ENCODE data around the gene SYNPO2.

SYNPO2 gene

DNA sequence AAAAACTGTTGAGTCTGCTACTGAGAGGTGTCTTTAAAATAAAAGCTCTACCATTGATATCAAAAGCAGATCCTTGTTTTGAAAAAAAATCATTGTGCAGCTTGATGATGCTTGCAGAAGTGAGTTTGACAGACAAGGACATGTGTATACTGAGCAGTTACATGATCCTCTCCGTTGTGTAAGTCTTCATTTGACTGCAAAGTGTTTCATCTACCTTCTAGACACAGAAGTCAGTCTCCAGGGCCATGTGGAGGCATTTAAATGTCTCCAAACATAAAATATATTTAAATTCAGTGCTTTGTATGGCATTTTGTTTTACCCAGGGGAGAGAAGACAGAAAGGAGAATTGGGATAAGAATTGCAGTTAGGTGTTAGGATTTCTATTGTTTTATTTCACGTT is 139.2 kb downstream of the SYNPO2 start:
- no peak overlapping the region for H3K4me3 ChIP-seq (replicated peaks; ENCODE audit: low read depth, low read length)
- TF ChIP-seq CTCF (IDR thresholded peaks at IDR 0.05; ENCODE audit: low read length, missing control alignments) = no peak
- no peak for DNase-seq (ENCODE audit: low read depth)

GRCh38 chr4:119028296-119028695 is 139.6 kb downstream of the SYNPO2 start:
- no peak for TF ChIP-seq CTCF (IDR thresholded peaks at IDR 0.05; ENCODE audit: low read length, missing control alignments)
- H3K4me3 ChIP-seq (replicated peaks; ENCODE audit: low read depth, low read length) = no peak overlapping the region
- no peak for DNase-seq (ENCODE audit: low read depth)

DNA sequence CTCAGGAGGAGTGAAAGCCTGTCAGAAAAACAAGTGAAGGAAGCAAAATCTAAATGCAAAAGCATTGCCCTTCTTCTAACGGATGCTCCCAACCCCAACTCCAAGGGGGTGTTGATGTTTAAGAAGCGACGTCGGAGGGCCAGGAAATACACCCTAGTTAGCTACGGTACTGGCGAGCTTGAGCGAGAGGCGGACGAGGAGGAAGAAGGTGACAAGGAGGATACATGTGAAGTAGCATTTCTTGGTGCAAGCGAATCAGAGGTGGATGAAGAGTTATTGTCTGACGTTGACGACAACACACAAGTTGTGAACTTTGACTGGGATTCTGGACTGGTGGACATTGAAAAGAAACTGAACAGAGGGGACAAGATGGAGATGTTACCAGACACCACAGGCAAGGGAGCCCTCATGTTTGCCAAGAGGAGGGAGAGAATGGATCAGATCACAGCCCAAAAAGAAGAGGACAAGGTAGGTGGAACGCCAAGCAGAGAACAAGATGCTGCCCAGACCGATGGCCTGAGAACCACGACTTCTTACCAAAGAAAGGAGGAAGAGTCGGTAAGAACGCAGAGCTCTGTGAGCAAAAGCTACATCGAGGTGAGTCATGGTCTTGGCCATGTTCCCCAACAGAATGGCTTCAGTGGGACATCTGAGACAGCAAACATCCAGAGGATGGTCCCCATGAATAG is 141.3 kb downstream of the SYNPO2 start:
- DNase-seq (ENCODE audit: low read depth) = no peak
- H3K4me3 ChIP-seq (replicated peaks; ENCODE audit: low read depth, low read length) = no peak overlapping the region
- no peak for TF ChIP-seq CTCF (IDR thresholded peaks at IDR 0.05; ENCODE audit: low read length, missing control alignments)

DNA sequence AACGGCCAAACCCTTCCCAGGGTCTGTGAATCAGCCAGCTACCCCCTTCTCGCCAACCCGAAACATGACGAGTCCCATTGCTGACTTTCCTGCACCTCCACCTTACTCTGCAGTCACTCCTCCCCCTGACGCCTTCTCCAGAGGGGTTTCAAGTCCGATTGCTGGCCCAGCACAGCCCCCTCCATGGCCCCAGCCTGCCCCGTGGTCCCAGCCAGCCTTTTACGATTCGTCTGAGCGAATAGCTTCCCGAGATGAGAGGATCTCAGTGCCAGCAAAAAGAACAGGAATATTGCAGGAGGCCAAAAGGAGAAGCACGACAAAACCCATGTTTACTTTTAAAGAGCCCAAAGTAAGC is 141.9 kb downstream of the SYNPO2 start:
- no peak for DNase-seq (ENCODE audit: low read depth)
- TF ChIP-seq CTCF (IDR thresholded peaks at IDR 0.05; ENCODE audit: low read length, missing control alignments) = no peak
- no peak overlapping the region for H3K4me3 ChIP-seq (replicated peaks; ENCODE audit: low read depth, low read length)

- no peak overlapping the region for H3K4me3 ChIP-seq (replicated peaks; ENCODE audit: low read depth, low read length)
- TF ChIP-seq CTCF (IDR thresholded peaks at IDR 0.05; ENCODE audit: low read length, missing control alignments) = no peak
- no peak for DNase-seq (ENCODE audit: low read depth)
Measured at GRCh38 chr4:119031218-119031617, 142.6 kb downstream of the SYNPO2 start.

DNA sequence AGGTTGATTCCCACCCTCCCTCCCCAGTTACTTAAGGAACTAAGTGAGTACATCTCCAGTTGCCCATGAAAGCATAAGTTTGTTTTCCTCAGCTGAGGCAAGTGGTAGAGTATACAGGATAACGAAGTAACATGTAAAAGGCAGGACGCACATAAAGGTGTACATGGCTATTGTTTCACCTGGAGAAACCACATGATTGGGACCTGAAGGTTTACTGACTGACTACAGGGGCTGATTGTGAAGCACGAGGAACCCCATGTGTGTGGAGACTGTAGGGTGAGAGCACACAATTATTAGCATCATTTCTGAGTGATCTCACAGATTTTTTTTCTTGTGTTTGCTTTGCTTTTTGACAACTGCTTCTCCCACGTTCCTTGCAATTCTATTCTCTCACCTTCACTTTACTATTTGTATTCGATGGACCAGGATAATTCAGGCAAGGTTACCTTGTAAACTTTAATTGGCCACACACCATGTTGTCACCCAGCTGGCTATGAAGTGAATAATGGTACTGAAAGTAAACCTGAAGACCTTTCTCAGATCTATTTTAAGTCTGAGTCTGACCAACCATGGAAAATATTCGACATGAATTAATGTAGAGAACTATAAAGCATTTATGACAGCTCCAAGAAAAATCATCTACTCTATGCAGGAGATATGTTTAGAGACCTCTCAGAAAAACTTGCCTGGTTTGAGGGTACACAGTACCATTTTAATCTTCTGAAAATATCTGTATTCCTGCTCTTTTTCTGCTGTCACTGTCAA is 144.4 kb downstream of the SYNPO2 start:
- no peak overlapping the region for H3K4me3 ChIP-seq (replicated peaks; ENCODE audit: low read depth, low read length)
- TF ChIP-seq CTCF (IDR thresholded peaks at IDR 0.05; ENCODE audit: low read length, missing control alignments) = no peak
- DNase-seq (ENCODE audit: low read depth) = no peak
